Astrocyte (in vitro differentiated cells and primary cell): ENCODE data around the gene PELO. TPM values are rescaled to one million over a fixed set of nuclear protein-coding genes. Genes with fewer than 3 reads are reported as not detected.

Experiments
- DNase-seq: peaks from one replicate; pipeline ENCODE4 v3.0.0-alpha.2; 2010; ENCODE audit warnings: low read depth
- FAIRE-seq: peaks from 2 replicates; lab custom pipeline; 2011; peaks lifted over from hg19 to GRCh38; lab: Jason Lieb, UNC
- H2AFZ ChIP-seq: 2 replicates; pipeline ENCODE4 v1.6.0; 2012; ENCODE audit warnings: low read depth, low read length, inconsistent platforms
- H3K27ac ChIP-seq: 2 replicates; pipeline ENCODE4 v1.5.1; 2011; ENCODE audit warnings: low read depth, low read length, inconsistent platforms
- H3K27me3 ChIP-seq: 2 replicates; pipeline ENCODE4 v1.6.0; 2011; ENCODE audit warnings: low read length, inconsistent platforms; ENCODE audit not compliant: insufficient read depth
- H3K36me3 ChIP-seq: 2 replicates; pipeline ENCODE4 v1.5.1; 2011; ENCODE audit warnings: low read length, inconsistent platforms; ENCODE audit not compliant: insufficient read depth
- H3K4me1 ChIP-seq: 2 replicates; pipeline ENCODE4 v1.5.1; 2011; ENCODE audit warnings: low read length, inconsistent platforms; ENCODE audit not compliant: insufficient read depth
- H3K4me2 ChIP-seq: 2 replicates; pipeline ENCODE4 v1.6.0; 2012; ENCODE audit warnings: low read length, inconsistent platforms
- H3K4me3 ChIP-seq: 2 replicates; pipeline ENCODE4 v1.5.1; 2011; ENCODE audit warnings: low read depth, mild to moderate bottlenecking, low read length, inconsistent platforms; ENCODE audit not compliant: insufficient read depth
- H3K79me2 ChIP-seq: 2 replicates; pipeline ENCODE4 v1.6.0; 2012; ENCODE audit warnings: mild to moderate bottlenecking, low read length, inconsistent platforms; ENCODE audit not compliant: insufficient read depth
- H3K9ac ChIP-seq: 2 replicates; pipeline ENCODE4 v1.6.0; 2012; ENCODE audit warnings: mild to moderate bottlenecking, low read length, inconsistent platforms
- H3K9me3 ChIP-seq: 2 replicates; pipeline ENCODE4 v1.5.1; 2012; ENCODE audit warnings: low read depth, mild to moderate bottlenecking, low read length, inconsistent platforms; ENCODE audit not compliant: insufficient read depth
- H4K20me1 ChIP-seq: 2 replicates; pipeline ENCODE4 v1.6.0; 2012; ENCODE audit warnings: low read length, inconsistent platforms; ENCODE audit not compliant: insufficient read depth
- H3K27ac Mint-ChIP-seq: one replicate; pipeline ENCODE4 v1.8.0; 2021; ENCODE audit warnings: mild to moderate bottlenecking, mixed read lengths; ENCODE audit not compliant: unreplicated experiment
- H3K27me3 Mint-ChIP-seq: one replicate; pipeline ENCODE4 v1.8.0; 2021; ENCODE audit warnings: low read depth, mixed read lengths; ENCODE audit not compliant: unreplicated experiment
- H3K36me3 Mint-ChIP-seq: one replicate; pipeline ENCODE4 v1.8.0; 2021; ENCODE audit warnings: low read depth, mixed read lengths; ENCODE audit not compliant: unreplicated experiment
- H3K4me1 Mint-ChIP-seq: one replicate; pipeline ENCODE4 v1.8.0; 2021; ENCODE audit warnings: low read depth, mixed read lengths; ENCODE audit not compliant: unreplicated experiment
- H3K4me3 Mint-ChIP-seq: one replicate; pipeline ENCODE4 v1.8.0; 2021; ENCODE audit warnings: mild to moderate bottlenecking, moderate library complexity, mixed read lengths; ENCODE audit not compliant: unreplicated experiment
- H3K9me3 Mint-ChIP-seq: one replicate; pipeline ENCODE4 v1.8.0; 2021; ENCODE audit warnings: mild to moderate bottlenecking, mixed read lengths; ENCODE audit not compliant: unreplicated experiment
- EZH2 ChIP-seq: IDR thresholded peaks from 2 replicates; pipeline ENCODE4 v1.6.1; 2012; ENCODE audit warnings: mild to moderate bottlenecking, low read length, inconsistent platforms; ENCODE audit not compliant: insufficient read depth
- total RNA-seq: library from RNA; stranded (reverse); gene quantifications from 2 replicates; pipeline ENCODE4 v1.2.1, GENCODE V29; 2021
- TF ChIP-seq, protein P1 (sequence below): IDR thresholded peaks from 2 replicates; pipeline ENCODE4 v1.5.1; 2011; ENCODE audit warnings: low read depth, mild to moderate bottlenecking, inconsistent platforms, low read length, moderate library complexity; ENCODE audit not compliant: insufficient read depth

PELO gene
- total RNA-seq, 1 donor from 2014 or later = 75.8 TPM

DNA sequence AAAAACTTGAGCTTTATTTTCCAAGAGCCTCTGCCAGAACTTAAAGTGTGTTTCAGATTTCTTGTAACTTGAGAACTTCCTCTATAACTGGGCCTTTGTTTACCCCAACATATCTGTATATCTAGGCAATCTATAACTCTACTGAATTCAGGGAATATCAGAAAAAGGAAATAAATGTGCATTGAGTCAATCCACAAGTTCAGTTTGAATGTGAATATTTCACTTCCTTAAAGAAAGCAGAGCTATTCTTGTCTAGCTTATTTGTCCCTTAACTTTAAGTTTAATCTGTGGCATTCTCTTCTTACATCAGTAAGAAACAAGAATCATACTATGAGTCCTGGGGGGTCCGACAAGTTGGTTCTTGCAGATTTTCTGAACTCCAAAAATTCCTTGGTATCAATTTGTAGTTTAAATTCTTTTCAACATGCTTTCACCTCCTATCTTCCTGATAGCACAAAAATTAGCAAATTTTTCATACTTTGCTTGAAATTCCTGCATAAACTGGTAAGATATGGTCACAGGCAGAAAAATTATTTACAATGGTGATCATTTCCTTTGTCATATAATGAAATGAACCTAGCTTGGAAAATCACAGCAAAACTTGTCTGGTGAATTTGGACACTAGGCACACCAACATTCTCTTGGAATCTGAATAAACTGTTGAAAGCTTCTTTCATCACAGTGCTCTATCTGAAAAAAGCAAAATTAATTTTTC lies 19.8 kb upstream of the PELO start:
- Histone ChIP-seq H3K36me3 (no peaks in the 10 kb centered on the region), H2AFZ (no peak overlapping the region), H3K4me3 (no peak overlapping the region), H3K79me2 (no peaks in the 10 kb centered on the region), H4K20me1 (no peaks in the 10 kb centered on the region), H3K27ac (no peak overlapping the region), H3K9ac (no peak overlapping the region), H3K4me1 (no peaks in the 10 kb centered on the region), H3K4me2 (no peak overlapping the region), H3K27me3 (no peaks in the 10 kb centered on the region), H3K9me3 (no peaks in the 10 kb centered on the region)
- Mint-ChIP-seq H3K27me3 (no peaks in the 10 kb centered on the region), H3K4me1 (peaks cover 7% of the 10 kb centered on the region), H3K9me3 (no peaks in the 10 kb centered on the region), H3K27ac (no peak overlapping the region), H3K4me3 (no peak overlapping the region), H3K36me3 (no peaks in the 10 kb centered on the region)
- FAIRE-seq (peak; percentile 50), DNase-seq (no peak)
- TF ChIP-seq, protein P1, sequence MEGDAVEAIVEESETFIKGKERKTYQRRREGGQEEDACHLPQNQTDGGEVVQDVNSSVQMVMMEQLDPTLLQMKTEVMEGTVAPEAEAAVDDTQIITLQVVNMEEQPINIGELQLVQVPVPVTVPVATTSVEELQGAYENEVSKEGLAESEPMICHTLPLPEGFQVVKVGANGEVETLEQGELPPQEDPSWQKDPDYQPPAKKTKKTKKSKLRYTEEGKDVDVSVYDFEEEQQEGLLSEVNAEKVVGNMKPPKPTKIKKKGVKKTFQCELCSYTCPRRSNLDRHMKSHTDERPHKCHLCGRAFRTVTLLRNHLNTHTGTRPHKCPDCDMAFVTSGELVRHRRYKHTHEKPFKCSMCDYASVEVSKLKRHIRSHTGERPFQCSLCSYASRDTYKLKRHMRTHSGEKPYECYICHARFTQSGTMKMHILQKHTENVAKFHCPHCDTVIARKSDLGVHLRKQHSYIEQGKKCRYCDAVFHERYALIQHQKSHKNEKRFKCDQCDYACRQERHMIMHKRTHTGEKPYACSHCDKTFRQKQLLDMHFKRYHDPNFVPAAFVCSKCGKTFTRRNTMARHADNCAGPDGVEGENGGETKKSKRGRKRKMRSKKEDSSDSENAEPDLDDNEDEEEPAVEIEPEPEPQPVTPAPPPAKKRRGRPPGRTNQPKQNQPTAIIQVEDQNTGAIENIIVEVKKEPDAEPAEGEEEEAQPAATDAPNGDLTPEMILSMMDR = no peak
- TF ChIP-seq EZH2 = no peak

DNA sequence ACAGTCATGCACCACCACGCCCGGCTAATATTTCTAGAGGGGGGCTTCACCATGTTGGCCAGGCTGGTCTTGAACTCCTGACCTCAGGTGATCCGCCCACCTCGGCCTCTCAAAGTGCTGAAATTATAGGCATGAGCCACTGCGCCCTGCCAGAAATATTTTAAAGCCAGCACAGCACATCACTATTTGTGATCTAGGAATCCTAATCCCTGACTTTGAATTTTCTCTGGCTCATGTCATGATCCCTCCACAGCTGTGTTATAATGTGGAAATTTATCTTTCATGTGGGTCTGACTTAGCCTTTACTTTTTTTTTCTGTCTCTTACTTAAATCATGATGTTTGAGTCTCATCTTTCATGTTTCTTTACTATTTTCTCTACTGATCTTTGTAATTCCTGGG lies 18.7 kb upstream of the PELO start:
- Histone ChIP-seq H3K9ac (no peak overlapping the region), H2AFZ (no peak overlapping the region), H3K27ac (no peak overlapping the region), H3K4me3 (no peak overlapping the region), H3K27me3 (no peaks in the 10 kb centered on the region), H4K20me1 (no peaks in the 10 kb centered on the region), H3K4me2 (no peak overlapping the region), H3K9me3 (no peaks in the 10 kb centered on the region), H3K36me3 (no peaks in the 10 kb centered on the region), H3K4me1 (no peaks in the 10 kb centered on the region), H3K79me2 (no peaks in the 10 kb centered on the region)
- no peaks in the 10 kb centered on the region for H3K9me3 Mint-ChIP-seq
- DNase-seq (no peak), FAIRE-seq (no peak)
- H3K4me3 Mint-ChIP-seq = no peak overlapping the region
- H3K27me3 Mint-ChIP-seq = no peaks in the 10 kb centered on the region
- peaks cover 7% of the 10 kb centered on the region for H3K4me1 Mint-ChIP-seq
- H3K27ac Mint-ChIP-seq = no peak overlapping the region
- H3K36me3 Mint-ChIP-seq = no peaks in the 10 kb centered on the region
- no peak for TF ChIP-seq EZH2
- TF ChIP-seq, protein P1 = no peak

DNA sequence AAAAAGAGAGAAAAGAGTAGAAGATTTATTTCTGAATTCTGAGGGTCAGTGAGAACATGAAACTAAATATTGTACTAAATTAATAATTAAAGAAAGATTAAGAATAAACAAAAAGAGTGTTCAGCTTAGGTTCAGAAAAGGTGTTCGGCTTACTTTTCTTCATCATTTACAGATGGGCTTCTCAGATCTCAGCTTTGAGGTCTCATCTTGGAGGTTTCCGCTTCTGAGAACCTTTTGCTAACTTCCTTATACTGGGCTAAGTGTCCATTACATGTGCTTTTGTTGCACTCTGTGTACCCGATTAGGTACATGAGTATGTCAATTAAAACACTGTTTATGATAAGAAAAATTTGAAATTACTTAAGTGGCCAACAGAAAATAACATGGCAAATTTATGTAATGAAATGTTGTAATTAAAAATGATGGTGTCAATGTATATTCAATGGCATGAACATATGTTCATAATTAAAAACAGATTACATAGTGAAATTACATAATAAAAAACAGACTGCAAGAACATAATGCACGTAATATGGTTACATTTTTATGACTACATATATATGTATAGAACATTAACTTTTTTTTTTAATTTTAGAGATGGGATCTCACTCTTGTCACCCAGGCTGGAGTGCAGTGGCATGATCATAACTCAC lies 17.3 kb upstream of the PELO start:
- Mint-ChIP-seq H3K27ac (no peak overlapping the region), H3K27me3 (no peaks in the 10 kb centered on the region), H3K9me3 (no peaks in the 10 kb centered on the region), H3K4me3 (no peak overlapping the region), H3K4me1 (peaks cover 7% of the 10 kb centered on the region), H3K36me3 (no peaks in the 10 kb centered on the region)
- Histone ChIP-seq H4K20me1 (no peaks in the 10 kb centered on the region), H3K27ac (no peak overlapping the region), H3K4me3 (no peak overlapping the region), H3K79me2 (no peaks in the 10 kb centered on the region), H3K9ac (no peak overlapping the region), H2AFZ (no peak overlapping the region), H3K9me3 (no peaks in the 10 kb centered on the region), H3K36me3 (no peaks in the 10 kb centered on the region), H3K4me1 (no peaks in the 10 kb centered on the region), H3K4me2 (no peak overlapping the region), H3K27me3 (no peaks in the 10 kb centered on the region)
- FAIRE-seq = no peak
- no peak for DNase-seq
- TF ChIP-seq EZH2 = no peak
- TF ChIP-seq, protein P1 = no peak
